OCI-LY3 (cell line): ENCODE data around the gene LRBA.

Experiments
- H2AFZ ChIP-seq: fragments of 200-600, 300-600 bp; shearing (Covaris generic); 2 replicates; pipeline ENCODE4 v1.6.0; 2014; ENCODE audit warnings: antibody characterized with exemption, low read depth, low read length
- H3K27ac ChIP-seq: fragments of 200-600, 300-600 bp; sonication (generic); 2 replicates; pipeline ENCODE4 v1.5.1; 2014; ENCODE audit warnings: mild to moderate bottlenecking, low read length, moderate library complexity, mixed read lengths
- H3K27me3 ChIP-seq: fragments of 200-600, 300-600 bp; sonication (generic); 2 replicates; pipeline ENCODE4 v1.6.1; 2014; ENCODE audit warnings: low read depth, low read length, mixed read lengths
- H3K36me3 ChIP-seq: fragments of 200-600, 300-600 bp; sonication (generic); replicated peaks from 2 replicates; pipeline ENCODE3; 2014; ENCODE audit warnings: low read depth, low read length, mixed read lengths
- H3K4me1 ChIP-seq: fragments of 300-600, 200-600 bp; sonication (generic); 2 replicates; pipeline ENCODE4 v1.6.1; 2014; ENCODE audit warnings: low read length, mixed read lengths
- H3K4me2 ChIP-seq: fragments of 200-600, 300-600 bp; sonication (generic); 2 replicates; pipeline ENCODE4 v1.6.1; 2014; ENCODE audit warnings: low read length, mixed read lengths
- H3K4me3 ChIP-seq: fragments of 300-600, 200-600 bp; sonication (generic); 2 replicates; pipeline ENCODE4 v1.5.1; 2014; ENCODE audit warnings: antibody characterized with exemption, mild to moderate bottlenecking, low read length, moderate library complexity
- H3K79me2 ChIP-seq: fragments of 300-600, 200-600 bp; shearing (Covaris generic); 2 replicates; pipeline ENCODE4 v1.6.1; 2014; ENCODE audit warnings: mild to moderate bottlenecking, low read length, mixed read lengths
- H3K9ac ChIP-seq: fragments of 300-600, 200-600 bp; shearing (Covaris generic); 2 replicates; pipeline ENCODE4 v1.6.0; 2014; ENCODE audit warnings: mild to moderate bottlenecking, low read length, moderate library complexity
- H3K9me3 ChIP-seq: fragments of 200-600, 300-600 bp; shearing (Covaris generic); 2 replicates; pipeline ENCODE4 v1.6.1; 2014; ENCODE audit warnings: low read length, mixed read lengths; ENCODE audit not compliant: insufficient read depth
- H4K20me1 ChIP-seq: fragments of 200-600, 300-600 bp; sonication (generic); 2 replicates; pipeline ENCODE4 v1.6.1; 2016; ENCODE audit warnings: low read length, mixed read lengths; ENCODE audit not compliant: insufficient read depth
- EZH2phosphoT487 ChIP-seq: fragments of 200-600 bp; shearing (Covaris generic); IDR thresholded peaks from 2 replicates; pipeline ENCODE4 v1.6.1; 2018; ENCODE audit warnings: antibody characterized with exemption, mixed run types, low read depth
- TF ChIP-seq, protein P1 (sequence below): fragments of 200-600, 300-600 bp; sonication (generic); IDR thresholded peaks from 2 replicates; pipeline ENCODE4 v1.5.1; 2014; ENCODE audit warnings: antibody characterized with exemption, low read length, low read depth

LRBA gene

GRCh38 chr4:150973626-150974251 lies 41.3 kb downstream of the LRBA start:
- Histone ChIP-seq H3K36me3 (no peaks in the 10 kb centered on the region), H3K4me2 (no peak overlapping the region), H3K9me3 (no peaks in the 10 kb centered on the region), H4K20me1 (peaks cover 35% of the 10 kb centered on the region), H3K79me2 (peaks cover 42% of the 10 kb centered on the region), H3K27me3 (no peaks in the 10 kb centered on the region), H3K4me1 (peaks cover 9% of the 10 kb centered on the region), H3K4me3 (no peak overlapping the region), H3K9ac (no peak overlapping the region), H3K27ac (no peak overlapping the region), H2AFZ (no peak overlapping the region)
- TF ChIP-seq EZH2phosphoT487 = no peak
- TF ChIP-seq, protein P1, sequence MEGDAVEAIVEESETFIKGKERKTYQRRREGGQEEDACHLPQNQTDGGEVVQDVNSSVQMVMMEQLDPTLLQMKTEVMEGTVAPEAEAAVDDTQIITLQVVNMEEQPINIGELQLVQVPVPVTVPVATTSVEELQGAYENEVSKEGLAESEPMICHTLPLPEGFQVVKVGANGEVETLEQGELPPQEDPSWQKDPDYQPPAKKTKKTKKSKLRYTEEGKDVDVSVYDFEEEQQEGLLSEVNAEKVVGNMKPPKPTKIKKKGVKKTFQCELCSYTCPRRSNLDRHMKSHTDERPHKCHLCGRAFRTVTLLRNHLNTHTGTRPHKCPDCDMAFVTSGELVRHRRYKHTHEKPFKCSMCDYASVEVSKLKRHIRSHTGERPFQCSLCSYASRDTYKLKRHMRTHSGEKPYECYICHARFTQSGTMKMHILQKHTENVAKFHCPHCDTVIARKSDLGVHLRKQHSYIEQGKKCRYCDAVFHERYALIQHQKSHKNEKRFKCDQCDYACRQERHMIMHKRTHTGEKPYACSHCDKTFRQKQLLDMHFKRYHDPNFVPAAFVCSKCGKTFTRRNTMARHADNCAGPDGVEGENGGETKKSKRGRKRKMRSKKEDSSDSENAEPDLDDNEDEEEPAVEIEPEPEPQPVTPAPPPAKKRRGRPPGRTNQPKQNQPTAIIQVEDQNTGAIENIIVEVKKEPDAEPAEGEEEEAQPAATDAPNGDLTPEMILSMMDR = no peak

- Histone ChIP-seq H3K4me2 (no peak overlapping the region), H3K27ac (no peak overlapping the region), H2AFZ (no peak overlapping the region), H3K9me3 (no peaks in the 10 kb centered on the region), H3K4me3 (no peak overlapping the region), H3K36me3 (no peaks in the 10 kb centered on the region), H4K20me1 (peaks cover 35% of the 10 kb centered on the region), H3K27me3 (no peaks in the 10 kb centered on the region), H3K9ac (no peak overlapping the region), H3K4me1 (peaks cover 9% of the 10 kb centered on the region), H3K79me2 (peaks cover 35% of the 10 kb centered on the region)
- TF ChIP-seq EZH2phosphoT487 = no peak
- TF ChIP-seq, protein P1 = no peak
These were observed 42.5 kb downstream of the LRBA start for GRCh38 chr4:150972592-150972991.

GRCh38 chr4:150971901-150972300 lies 43.2 kb downstream of the LRBA start:
- Histone ChIP-seq H3K4me1 (peaks cover 9% of the 10 kb centered on the region), H3K79me2 (peaks cover 39% of the 10 kb centered on the region), H4K20me1 (peaks cover 34% of the 10 kb centered on the region), H3K9me3 (no peaks in the 10 kb centered on the region), H2AFZ (no peak overlapping the region), H3K27me3 (no peaks in the 10 kb centered on the region), H3K4me2 (no peak overlapping the region), H3K36me3 (no peaks in the 10 kb centered on the region), H3K9ac (no peak overlapping the region), H3K27ac (no peak overlapping the region), H3K4me3 (no peak overlapping the region)
- no peak for TF ChIP-seq EZH2phosphoT487
- TF ChIP-seq, protein P1 = no peak

GRCh38 chr4:150970685-150971151 lies 44.4 kb downstream of the LRBA start:
- H2AFZ ChIP-seq = no peak overlapping the region
- no peak for TF ChIP-seq EZH2phosphoT487
- TF ChIP-seq, protein P1 = no peak
- peaks cover 31% of the 10 kb centered on the region for H4K20me1 ChIP-seq
- no peaks in the 10 kb centered on the region for H3K9me3 ChIP-seq
- no peak overlapping the region for H3K9ac ChIP-seq
- no peaks in the 10 kb centered on the region for H3K27me3 ChIP-seq
- peaks cover 35% of the 10 kb centered on the region for H3K79me2 ChIP-seq
- H3K4me2 ChIP-seq = peak overlapping the region; percentile 11; the same call in 1 of the 2 replicates
- no peaks in the 10 kb centered on the region for H3K36me3 ChIP-seq
- H3K4me3 ChIP-seq = no peak overlapping the region
- H3K4me1 ChIP-seq = peaks cover 9% of the 10 kb centered on the region
- no peak overlapping the region for H3K27ac ChIP-seq
